ENCODE results near the gene INPP4B. TPM values are rescaled to one million over a fixed set of nuclear protein-coding genes. Genes with fewer than 3 reads are reported as not detected.
A peak's percentile ranks its signal among the peaks of the same experiment; 100 is the strongest.
"Not testable (repeated sequence)": the region's sequence is repeated elsewhere in the genome, so short reads cannot be mapped to it uniquely, and the experiment has no call there.

Gene INPP4B
- total and polyA plus RNA-seq, 2 donors (not counting 1 experiment from before 2014, with no cell fraction given) = 19.7 to 22.2 TPM

DNA sequence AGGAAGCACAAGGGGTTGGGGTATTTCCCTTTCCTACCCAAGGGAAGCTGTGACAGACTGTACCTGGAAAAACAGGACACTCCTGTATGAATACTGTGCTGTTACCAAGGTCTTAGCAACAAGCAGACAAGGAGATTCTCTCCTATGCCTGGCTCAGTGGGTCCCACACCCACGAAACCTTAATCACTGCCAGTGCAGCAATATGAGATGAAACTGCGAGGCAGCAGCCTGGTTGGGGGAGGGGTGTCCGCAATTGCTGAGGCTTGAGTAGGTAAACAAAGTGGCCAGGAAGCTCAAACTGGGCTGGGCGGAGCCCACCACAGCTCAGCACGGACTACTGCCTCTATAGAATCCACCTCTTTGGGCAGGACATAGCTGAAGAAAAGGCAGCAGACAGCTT lies 197.7 kb downstream of the INPP4B start:
- H4K20me1 ChIP-seq (ENCODE audit: control insufficient read depth, extremely low read depth, insufficient read depth, low read length) = no peaks in the 10 kb centered on the region
- no peak overlapping the region for H3K4me3 ChIP-seq (replicated peaks in 1 of 4; ENCODE audit: control extremely low read depth in 1 of 4, insufficient read depth in 1 of 4, low read depth in 3 of 4, low read length in 4 of 4)
- no peaks in the 10 kb centered on the region for H3K79me2 ChIP-seq (ENCODE audit: control insufficient read depth, insufficient read depth, low read length)
- H3K4me2 ChIP-seq (ENCODE audit: extremely low read depth, insufficient read depth, low read length) = no peak overlapping the region
- no peaks in the 10 kb centered on the region for H3K36me3 ChIP-seq (ENCODE audit: control insufficient read depth, insufficient read depth, low read length)
- no peak for DNase-seq (ENCODE audit: low read depth in 2 of 2)
- H3K9ac ChIP-seq (ENCODE audit: insufficient read depth, low read length) = no peak overlapping the region
- no peak for TF ChIP-seq CTCF (conservative IDR thresholded peaks at IDR 0.05 in 1 of 2, IDR thresholded peaks at IDR 0.05 in 1 of 2; ENCODE audit: low read depth in 1 of 2, low read length in 2 of 2)
- TF ChIP-seq EZH2 (IDR thresholded peaks at IDR 0.05; ENCODE audit: low read length, missing control alignments) = no peak
- no peaks in the 10 kb centered on the region for H3K9me3 ChIP-seq (ENCODE audit: control insufficient read depth, insufficient read depth, low read depth, low read length)
- no peak overlapping the region for H3K27ac ChIP-seq (ENCODE audit: insufficient read depth, low read length)
- no peaks in the 10 kb centered on the region for H3K27me3 ChIP-seq (ENCODE audit: control insufficient read depth, insufficient read depth, low read length)
- no peak overlapping the region for H2AFZ ChIP-seq (ENCODE audit: low read length)
- no peaks in the 10 kb centered on the region for H3K4me1 ChIP-seq (ENCODE audit: control insufficient read depth, extremely low read depth, insufficient read depth, low read length)

DNA sequence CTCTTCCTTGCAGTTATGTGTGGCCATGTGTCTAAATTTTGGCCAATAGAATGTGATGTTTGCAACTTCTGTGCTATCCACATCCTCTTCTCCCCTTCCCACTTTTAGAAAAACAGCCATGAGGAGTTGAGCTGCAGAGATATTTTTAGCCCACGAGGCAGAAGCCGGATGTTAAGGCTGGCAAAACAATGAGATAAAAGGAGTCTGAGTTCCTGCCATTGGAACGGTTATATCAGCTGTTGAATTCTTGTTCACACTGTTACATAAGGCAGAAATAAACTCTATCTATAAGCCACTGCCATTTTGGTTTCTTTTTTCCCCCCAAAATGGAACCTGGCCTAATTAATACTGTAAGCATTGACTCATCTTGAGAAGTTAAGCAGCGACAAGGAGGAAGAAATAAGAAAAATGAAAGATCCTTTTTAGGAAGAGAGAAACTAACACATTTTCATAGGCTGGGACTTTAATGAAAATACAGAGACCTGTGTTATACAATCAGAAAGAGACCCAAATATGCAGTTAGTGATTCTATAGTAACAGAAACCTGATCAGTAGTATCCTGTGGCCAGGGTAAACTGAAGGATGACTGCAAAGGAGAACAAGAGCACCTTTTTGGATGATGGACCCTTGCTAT lies 200.5 kb downstream of the INPP4B start:
- no peak overlapping the region for H3K4me2 ChIP-seq (ENCODE audit: extremely low read depth, insufficient read depth, low read length)
- no peaks in the 10 kb centered on the region for H3K36me3 ChIP-seq (ENCODE audit: control insufficient read depth, insufficient read depth, low read length)
- no peaks in the 10 kb centered on the region for H3K4me1 ChIP-seq (ENCODE audit: control insufficient read depth, extremely low read depth, insufficient read depth, low read length)
- peak overlapping the region; percentile 7 for H2AFZ ChIP-seq (ENCODE audit: low read length)
- TF ChIP-seq EZH2 (IDR thresholded peaks at IDR 0.05; ENCODE audit: low read length, missing control alignments) (no peak), CTCF (conservative IDR thresholded peaks at IDR 0.05 in 1 of 2, IDR thresholded peaks at IDR 0.05 in 1 of 2; ENCODE audit: low read depth in 1 of 2, low read length in 2 of 2) (no peak)
- H3K9me3 ChIP-seq (ENCODE audit: control insufficient read depth, insufficient read depth, low read depth, low read length) = no peaks in the 10 kb centered on the region
- no peaks in the 10 kb centered on the region for H4K20me1 ChIP-seq (ENCODE audit: control insufficient read depth, extremely low read depth, insufficient read depth, low read length)
- no peaks in the 10 kb centered on the region for H3K27me3 ChIP-seq (ENCODE audit: control insufficient read depth, insufficient read depth, low read length)
- H3K27ac ChIP-seq (ENCODE audit: insufficient read depth, low read length) = no peak overlapping the region
- no peak overlapping the region for H3K9ac ChIP-seq (ENCODE audit: insufficient read depth, low read length)
- no peaks in the 10 kb centered on the region for H3K79me2 ChIP-seq (ENCODE audit: control insufficient read depth, insufficient read depth, low read length)
- H3K4me3 ChIP-seq (replicated peaks in 1 of 4; ENCODE audit: control extremely low read depth in 1 of 4, insufficient read depth in 1 of 4, low read depth in 3 of 4, low read length in 4 of 4) = no peak overlapping the region
- peak in 1 of 2 donors; percentile 35 for DNase-seq (ENCODE audit: low read depth in 2 of 2)

DNA sequence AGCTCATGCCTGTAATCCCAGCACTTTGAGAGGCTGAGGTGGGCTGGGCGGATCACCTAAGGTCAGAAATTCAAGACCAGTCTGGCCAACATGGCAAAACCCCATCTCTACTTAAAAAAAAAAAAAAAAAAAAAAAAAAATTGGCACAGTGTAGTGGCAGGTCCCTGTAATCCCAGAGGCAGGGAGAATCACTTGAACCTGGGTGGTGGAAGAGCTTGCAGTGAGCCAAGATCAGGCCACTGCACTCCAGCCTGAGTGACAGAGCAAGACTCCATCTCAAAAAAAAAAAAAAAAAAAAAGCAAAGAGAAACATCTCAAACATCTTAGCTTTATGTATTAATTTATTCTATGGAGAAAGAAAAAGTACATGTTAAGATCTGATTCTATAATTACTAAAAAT lies 201.5 kb downstream of the INPP4B start:
- not testable (repeated sequence) for H4K20me1 ChIP-seq (ENCODE audit: control insufficient read depth, extremely low read depth, insufficient read depth, low read length); H3K4me2 ChIP-seq (ENCODE audit: extremely low read depth, insufficient read depth, low read length); H3K4me1 ChIP-seq (ENCODE audit: control insufficient read depth, extremely low read depth, insufficient read depth, low read length); H3K27ac ChIP-seq (ENCODE audit: insufficient read depth, low read length); H3K36me3 ChIP-seq (ENCODE audit: control insufficient read depth, insufficient read depth, low read length); H3K4me3 ChIP-seq (replicated peaks in 1 of 4; ENCODE audit: control extremely low read depth in 1 of 4, insufficient read depth in 1 of 4, low read depth in 3 of 4, low read length in 4 of 4); H3K27me3 ChIP-seq (ENCODE audit: control insufficient read depth, insufficient read depth, low read length); H3K79me2 ChIP-seq (ENCODE audit: control insufficient read depth, insufficient read depth, low read length); H3K9ac ChIP-seq (ENCODE audit: insufficient read depth, low read length); H2AFZ ChIP-seq (ENCODE audit: low read length); DNase-seq (ENCODE audit: low read depth in 2 of 2); H3K9me3 ChIP-seq (ENCODE audit: control insufficient read depth, insufficient read depth, low read depth, low read length)

All from fibroblast of lung (primary cell).